K562 (cell line): ENCODE data around the gene PNCK. TPM values are rescaled to one million over a fixed set of nuclear protein-coding genes. Genes with fewer than 3 reads are reported as not detected.
"Not testable (repeated sequence)": the region's sequence is repeated elsewhere in the genome, so short reads cannot be mapped to it uniquely, and the experiment has no call there.

ENCODE experiments used
- ATAC-seq: fragments of 200-7000 bp; cut with Tn5 transposase; 3 replicates; pipeline ENCODE4 v1.9.1; 2020; ENCODE audit warnings: moderate library complexity
- BruUV-seq: library from RNA; stranded (reverse); fragments of 400-500 nt; replicated peaks from 2 replicates; lab custom pipeline; 2021; lab: Mats Ljungman, UMichigan
- CTCF ChIA-PET: fragments of 300-600 bp; formaldehyde crosslinking; extraction: SDS; loops from one replicate; lab custom pipeline; 2021; ENCODE audit warnings: low intra/inter-chr PET ratio; lab: Yijun Ruan, JAX
- POLR2A ChIA-PET: fragments of 300-600, 350-650 bp; sonication (Branson Sonifier 250); formaldehyde crosslinking; extraction: SDS; loops from one replicate; lab custom pipeline; 2021; ENCODE audit warnings: antibody characterized with exemption, inconsistent platforms; lab: Yijun Ruan, JAX
- DNase-seq, 4 experiments: peaks; one replicate each; pipeline versions ENCODE4 v3.0.0 to v3.0.0-alpha.2; 2011 to 2018; ENCODE audit warnings: low spot score in 3 of 4, mixed read lengths in 3 of 4; ENCODE audit errors: extremely low read depth in 1 of 4
- FAIRE-seq: peaks from 2 replicates; lab custom pipeline; 2011; peaks lifted over from hg19 to GRCh38; lab: Jason Lieb, UNC
- H2AFZ ChIP-seq: 2 replicates; pipeline ENCODE4 v1.6.0; 2011; ENCODE audit warnings: low read depth, low read length, control low read depth, inconsistent platforms
- H3K27ac ChIP-seq: fragments of 200-600 bp; 3 replicates; pipeline ENCODE4 v1.8.0; 2011; ENCODE audit warnings: low read depth, mild to moderate bottlenecking, control low read depth, inconsistent platforms, low read length, moderate library complexity, mixed read lengths; ENCODE audit errors: extremely low read depth
- H3K27me3 ChIP-seq, 2 experiments: fragments of 300-600 bp in 1 of 2; 2 replicates in 1 of 2; 3 replicates in 1 of 2; pipeline versions ENCODE4 v1.6.0 to v1.8.0; 2011; ENCODE audit warnings: inconsistent platforms in 2 of 2, low read length in 2 of 2, mild to moderate bottlenecking in 1 of 2, mixed read lengths in 1 of 2, moderate library complexity in 1 of 2; ENCODE audit not compliant: control insufficient read depth in 2 of 2, insufficient read depth in 2 of 2
- H3K36me3 ChIP-seq: fragments of 300-600 bp; 3 replicates; pipeline ENCODE4 v1.8.0; 2011; ENCODE audit warnings: mild to moderate bottlenecking, low read length, inconsistent platforms; ENCODE audit not compliant: control insufficient read depth, insufficient read depth
- H3K4me1 ChIP-seq, 2 experiments: fragments of 200-600 bp in 1 of 2; replicated peaks in 1 of 2; 2 replicates in 1 of 2; 3 replicates in 1 of 2; pipeline versions ENCODE4 v1.5.1 to v1.8.0; 2011; ENCODE audit warnings: inconsistent platforms in 2 of 2, low read length in 2 of 2, mild to moderate bottlenecking in 1 of 2, mixed read lengths in 1 of 2, moderate library complexity in 1 of 2; ENCODE audit not compliant: control insufficient read depth in 2 of 2, insufficient read depth in 2 of 2
- H3K4me2 ChIP-seq: 2 replicates; pipeline ENCODE4 v1.6.1; 2011; ENCODE audit warnings: low read length, control low read depth, inconsistent platforms, mixed read lengths; ENCODE audit not compliant: insufficient read depth
- H3K4me3 ChIP-seq: fragments of 200-600 bp; sonication (generic), shearing (Covaris generic); 2 replicates; pipeline ENCODE4 v1.5.1; 2016; ENCODE audit warnings: control low read depth, inconsistent platforms
- H3K79me2 ChIP-seq: fragments of 200-600 bp; 3 replicates; pipeline ENCODE4 v1.8.0; 2011; ENCODE audit warnings: low read length, inconsistent platforms; ENCODE audit not compliant: control insufficient read depth, insufficient read depth
- H3K9ac ChIP-seq, 2 experiments: 2 replicates each; pipeline versions ENCODE4 v1.6.0 to v1.6.1; 2011; ENCODE audit warnings: low read depth in 2 of 2, low read length in 2 of 2, control low read depth in 1 of 2, inconsistent platforms in 1 of 2, mild to moderate bottlenecking in 1 of 2, mixed read lengths in 1 of 2; ENCODE audit not compliant: insufficient read depth in 1 of 2
- H3K9me1 ChIP-seq: one replicate; pipeline ENCODE4 v1.6.0; 2011; ENCODE audit warnings: inconsistent platforms, mild to moderate bottlenecking, low read length, moderate library complexity; ENCODE audit not compliant: control insufficient read depth, insufficient read depth
- H3K9me3 ChIP-seq: replicated peaks from 2 replicates; pipeline ENCODE4 v1.5.1; 2011; ENCODE audit warnings: low read depth, low read length, inconsistent platforms; ENCODE audit not compliant: control insufficient read depth, insufficient read depth
- H4K20me1 ChIP-seq: replicated peaks from 2 replicates; pipeline ENCODE4 v1.6.1; 2011; ENCODE audit warnings: low read length, inconsistent platforms, mixed read lengths; ENCODE audit not compliant: control insufficient read depth, insufficient read depth
- POLR2G ChIP-seq: fragments of 200-400 bp; formaldehyde crosslinking; IDR thresholded peaks from 2 replicates; pipeline ENCODE4 v1.6.1; 2017; ENCODE audit warnings: low read depth, mild to moderate bottlenecking, antibody characterized with exemption, low read length, moderate library complexity
- WGBS: fragments of 100-300 bp; shearing (Covaris generic); methylation state at CpG from one replicate; pipeline ENCODE4 v1.1.6; 2016; ENCODE audit warnings: low coverage, mixed read lengths; ENCODE audit not compliant: insufficient coverage; ENCODE audit errors: missing lambda C conversion rate; 5-methylcytosine and 5-hydroxymethylcytosine counted together
- in situ Hi-C: fragments of 300-500 bp; cut with MboI; formaldehyde crosslinking; loops from 4 replicates; pipeline ENCODE4 v1.15.0; 2018; ENCODE audit warnings: inconsistent platforms, mixed read lengths
- intact Hi-C: fragments of 100-400 bp; cut with micrococcal nuclease; formaldehyde crosslinking; loops from 2 replicates; pipeline ENCODE4 v1.14.2; 2022
- polyA plus RNA-seq, 8 experiments: library from polyadenylated mRNA; depleted of rRNA in 4 of 8; stranded (reverse) in 5 of 8; unstranded in 3 of 8; fragments of >200 nt; fragmentation: Nextera tagmentation in 2 of 8; fragmentation: Illumina TruSeq in 1 of 8; extraction: Ambion mirVana in 2 of 8; extraction: Trizol in 1 of 8; gene quantifications; 2 replicates each; pipeline versions ENCODE4 v1.2.1 to v1.2.3, GENCODE V29; 2011 to 2014; ENCODE audit warnings: inconsistent platforms in 1 of 8, missing spikeins in 1 of 8
- total RNA-seq, 7 experiments: library from RNA; depleted of rRNA in 6 of 7; stranded (reverse); fragments of >200 nt in 6 of 7; fragmentation: Illumina TruSeq in 2 of 7; extraction: Trizol in 2 of 7; gene quantifications; 2 replicates each; pipeline versions ENCODE4 v1.2.1 to v1.2.3, GENCODE V29; 2011 to 2021; ENCODE audit warnings: low replicate concordance in 1 of 7
- TF ChIP-seq, protein P1 (sequence below): sonication (generic); formaldehyde crosslinking; IDR thresholded peaks from 2 replicates; pipeline ENCODE4 v1.8.0; 2023; ENCODE audit warnings: mild to moderate bottlenecking, missing genetic modification reagents

Gene PNCK
- total and polyA plus RNA-seq, 9 of the 15 experiments (the other 6 are each of a cell fraction or from before 2014, with no cell fraction given), result 0.13 to 7.5 (median 1.2) TPM; not detected in 1

DNA sequence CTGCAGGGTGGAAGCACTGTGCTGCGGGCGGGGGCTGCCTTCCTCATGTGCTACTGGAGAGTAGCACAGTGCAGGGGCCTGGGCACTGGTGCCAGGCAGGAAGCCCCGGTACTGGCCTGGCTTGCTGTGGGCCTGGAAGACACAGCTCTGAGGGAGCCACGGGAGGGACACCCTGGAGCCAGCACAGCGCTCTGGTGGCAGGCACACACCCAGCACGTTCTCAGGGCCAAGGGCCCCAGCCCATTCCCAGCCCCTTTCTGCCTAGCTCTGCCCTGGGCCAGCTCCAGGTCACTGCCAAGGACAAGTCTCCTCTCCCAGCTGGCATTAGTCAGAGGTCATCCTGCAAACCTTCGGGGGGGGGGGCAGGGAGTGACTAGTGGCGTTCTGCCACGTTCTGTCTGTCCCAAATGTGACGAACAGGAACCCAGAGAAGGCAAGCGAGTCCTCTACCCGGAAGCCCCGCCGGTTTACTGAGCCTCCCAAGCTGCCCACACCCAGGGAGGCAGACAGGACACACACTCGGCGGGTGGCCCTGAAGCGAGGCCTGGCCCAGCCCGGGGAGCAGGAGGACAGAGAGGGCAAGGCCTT is 26.3 kb upstream of the PNCK start:
- FAIRE-seq, H3K9me3 ChIP-seq, H3K9me1 ChIP-seq, CTCF ChIA-PET, POLR2A ChIA-PET, BruUV-seq, ATAC-seq, H3K79me2 ChIP-seq, H3K9ac ChIP-seq, intact Hi-C loops, in situ Hi-C loops, H3K27ac ChIP-seq, H3K4me2 ChIP-seq, H3K27me3 ChIP-seq, H2AFZ ChIP-seq, DNase-seq, H4K20me1 ChIP-seq, H3K4me3 ChIP-seq: not testable (repeated sequence)
- 87% methylated on average over 3 of the region's 18 CpGs for WGBS
- Histone ChIP-seq H3K36me3 (peaks cover 66% of the 10 kb centered on the region; the same call in 1 of the 3 replicates), H3K4me1 (peaks cover 0 to 10% of the 10 kb centered on the region in 2 experiments; a peak in 2 of 5 replicates)
- TF ChIP-seq POLR2G, result peak; percentile 46

DNA sequence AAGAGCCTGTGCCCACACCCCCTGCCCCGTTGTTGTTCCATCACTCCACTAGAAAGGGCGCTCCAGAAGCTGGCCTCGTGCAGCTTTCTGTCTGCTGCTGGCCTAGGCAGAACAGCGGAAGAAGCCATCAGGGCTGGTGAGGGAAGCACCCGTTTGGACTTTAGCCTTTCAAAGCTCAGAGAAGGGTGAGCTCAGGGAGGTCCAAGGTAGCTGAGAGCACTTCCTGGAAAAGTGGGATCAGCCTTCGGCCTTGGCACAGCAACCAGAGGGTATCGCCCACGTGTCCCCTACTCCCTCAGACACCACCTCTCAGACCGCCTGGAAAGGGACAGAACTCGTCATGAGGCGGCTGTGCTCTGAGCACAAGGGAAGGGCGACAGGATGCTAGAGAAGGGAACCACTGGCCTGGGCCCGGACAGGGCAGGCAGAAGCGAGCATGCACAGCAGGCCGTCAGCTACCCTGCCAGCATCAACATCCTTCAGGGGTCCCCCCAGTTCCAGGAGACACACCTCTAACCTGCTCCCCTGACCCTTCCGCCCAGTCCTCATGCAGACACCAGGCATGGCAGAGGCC is 25.7 kb upstream of the PNCK start:
- H3K4me2 ChIP-seq, ATAC-seq, H3K27me3 ChIP-seq, H3K4me3 ChIP-seq, CTCF ChIA-PET, FAIRE-seq, DNase-seq, BruUV-seq, H3K27ac ChIP-seq, H2AFZ ChIP-seq, H3K9me1 ChIP-seq, H3K79me2 ChIP-seq, H3K9me3 ChIP-seq, H4K20me1 ChIP-seq, intact Hi-C loops, in situ Hi-C loops: not testable (repeated sequence)
- 100% methylated on average over 1 of the region's 16 CpGs for WGBS
- H3K9ac ChIP-seq, result peak overlapping the region in 1 of 2 experiments; percentile 45; a peak in 2 of 4 replicates
- peaks cover 0 to 15% of the 10 kb centered on the region in 2 experiments; a peak in 2 of 5 replicates for H3K4me1 ChIP-seq
- H3K36me3 ChIP-seq, result peaks cover 63% of the 10 kb centered on the region; the same call in 1 of the 3 replicates
- POLR2A ChIA-PET, result interaction anchor here (1.2 to 1.3 kb wide), 2 partner anchors 10 to 20 kb away, joined by 4 read pairs; no protein-coding TSS in a partner anchor
- TF ChIP-seq, protein P1, sequence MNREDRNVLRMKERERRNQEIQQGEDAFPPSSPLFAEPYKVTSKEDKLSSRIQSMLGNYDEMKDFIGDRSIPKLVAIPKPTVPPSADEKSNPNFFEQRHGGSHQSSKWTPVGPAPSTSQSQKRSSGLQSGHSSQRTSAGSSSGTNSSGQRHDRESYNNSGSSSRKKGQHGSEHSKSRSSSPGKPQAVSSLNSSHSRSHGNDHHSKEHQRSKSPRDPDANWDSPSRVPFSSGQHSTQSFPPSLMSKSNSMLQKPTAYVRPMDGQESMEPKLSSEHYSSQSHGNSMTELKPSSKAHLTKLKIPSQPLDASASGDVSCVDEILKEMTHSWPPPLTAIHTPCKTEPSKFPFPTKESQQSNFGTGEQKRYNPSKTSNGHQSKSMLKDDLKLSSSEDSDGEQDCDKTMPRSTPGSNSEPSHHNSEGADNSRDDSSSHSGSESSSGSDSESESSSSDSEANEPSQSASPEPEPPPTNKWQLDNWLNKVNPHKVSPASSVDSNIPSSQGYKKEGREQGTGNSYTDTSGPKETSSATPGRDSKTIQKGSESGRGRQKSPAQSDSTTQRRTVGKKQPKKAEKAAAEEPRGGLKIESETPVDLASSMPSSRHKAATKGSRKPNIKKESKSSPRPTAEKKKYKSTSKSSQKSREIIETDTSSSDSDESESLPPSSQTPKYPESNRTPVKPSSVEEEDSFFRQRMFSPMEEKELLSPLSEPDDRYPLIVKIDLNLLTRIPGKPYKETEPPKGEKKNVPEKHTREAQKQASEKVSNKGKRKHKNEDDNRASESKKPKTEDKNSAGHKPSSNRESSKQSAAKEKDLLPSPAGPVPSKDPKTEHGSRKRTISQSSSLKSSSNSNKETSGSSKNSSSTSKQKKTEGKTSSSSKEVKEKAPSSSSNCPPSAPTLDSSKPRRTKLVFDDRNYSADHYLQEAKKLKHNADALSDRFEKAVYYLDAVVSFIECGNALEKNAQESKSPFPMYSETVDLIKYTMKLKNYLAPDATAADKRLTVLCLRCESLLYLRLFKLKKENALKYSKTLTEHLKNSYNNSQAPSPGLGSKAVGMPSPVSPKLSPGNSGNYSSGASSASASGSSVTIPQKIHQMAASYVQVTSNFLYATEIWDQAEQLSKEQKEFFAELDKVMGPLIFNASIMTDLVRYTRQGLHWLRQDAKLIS (CRISPR knock-in tag), result peak; percentile 31; the same call in 1 of the 2 replicates
- peak; percentile 56 for TF ChIP-seq POLR2G
